ENCODE data around the gene TEX2. TPM values are rescaled to one million over a fixed set of nuclear protein-coding genes. Genes with fewer than 3 reads are reported as not detected.

Gene TEX2
- total and polyA plus RNA-seq, 2 donors (not counting 3 experiments of a cell fraction or from before 2014, with no cell fraction given): 13.3 to 25.8 TPM

GRCh38 chr17:64200080-64201032, 62.7 kb downstream of the TEX2 start:
- H3K4me1 ChIP-seq (ENCODE audit: control insufficient read depth, extremely low read depth, insufficient read depth, low read length): peaks cover 3% of the 10 kb centered on the region
- intact Hi-C loops (cut with micrococcal nuclease) (no loop called here), dilution Hi-C loops (cut with MboI; ENCODE audit: extremely low pct_ligation_motif_present, low sequenced_read_pairs) (no loop called here)
- FAIRE-seq (no peak), DNase-seq (ENCODE audit: low read depth, low spot score) (no peak)
- no peak overlapping the region for H3K4me2 ChIP-seq (ENCODE audit: insufficient read depth, low read length)
- no peak overlapping the region for H3K9ac ChIP-seq (replicated peaks; ENCODE audit: extremely low read depth, insufficient read depth, low read length)
- no TSS peak for BruUV-seq (replicated peaks)
- no peak overlapping the region for H3K27ac ChIP-seq (ENCODE audit: insufficient read depth, low read depth, low read length)
- no peak overlapping the region for H3K4me3 ChIP-seq (replicated peaks in 1 of 3; ENCODE audit: insufficient read depth in 1 of 3, low read depth in 1 of 3, low read length in 3 of 3)
- no peaks in the 10 kb centered on the region for H3K9me1 ChIP-seq (replicated peaks; ENCODE audit: control insufficient read depth, extremely low read depth, insufficient read depth, low read length)
- H4K20me1 ChIP-seq (replicated peaks; ENCODE audit: control insufficient read depth, extremely low read depth, insufficient read depth, low read length): no peaks in the 10 kb centered on the region
- ChIA-PET POLR2A (no interaction called here), CTCF (interaction anchor here (1.2 kb wide), 1 partner anchor 29 kb away, joined by 3 read pairs; no protein-coding TSS in a partner anchor)
- no peaks in the 10 kb centered on the region for H3K9me3 ChIP-seq (replicated peaks; ENCODE audit: control insufficient read depth, insufficient read depth, low read length)
- no peak overlapping the region for H2AFZ ChIP-seq (ENCODE audit: low read depth, low read length)
- TF ChIP-seq MYC (IDR thresholded peaks at IDR 0.05; ENCODE audit: low read depth, low read length) (no peak), EZH2 (IDR thresholded peaks at IDR 0.05; ENCODE audit: borderline replicate concordance, low read depth, low read length, severe bottlenecking) (no peak), POLR2AphosphoS5 (IDR thresholded peaks at IDR 0.05; ENCODE audit: insufficient read depth, low read depth, low read length) (no peak), FOS (IDR thresholded peaks at IDR 0.05; ENCODE audit: borderline replicate concordance, insufficient read depth, low read length) (no peak), POLR2A (IDR thresholded peaks at IDR 0.05; ENCODE audit: low read depth, low read length) (no peak), GATA2 (IDR thresholded peaks at IDR 0.05; ENCODE audit: insufficient read depth, insufficient read length, low read depth, low read length) (no peak), CTCF (IDR thresholded peaks at IDR 0.05; ENCODE audit: extremely low read depth in 1 of 2, insufficient read depth in 1 of 2, low read depth in 1 of 2, low read length in 2 of 2) (no peak)
- TF ChIP-seq, protein P1, sequence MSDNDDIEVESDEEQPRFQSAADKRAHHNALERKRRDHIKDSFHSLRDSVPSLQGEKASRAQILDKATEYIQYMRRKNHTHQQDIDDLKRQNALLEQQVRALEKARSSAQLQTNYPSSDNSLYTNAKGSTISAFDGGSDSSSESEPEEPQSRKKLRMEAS (IDR thresholded peaks at IDR 0.05; ENCODE audit: insufficient read depth, insufficient read length): no peak
- no peaks in the 10 kb centered on the region for H3K79me2 ChIP-seq (ENCODE audit: control insufficient read depth, insufficient read depth, low read length)
- no peaks in the 10 kb centered on the region for H3K36me3 ChIP-seq (ENCODE audit: control insufficient read depth in 2 of 2, extremely low read depth in 1 of 2, insufficient read depth in 2 of 2, low read length in 2 of 2)
- H3K27me3 ChIP-seq (ENCODE audit: control insufficient read depth in 2 of 2, insufficient read depth in 2 of 2, low read length in 2 of 2): no peaks in the 10 kb centered on the region

All from endothelial cell of umbilical vein (primary cell).